SU-DHL-6 (cell line): ENCODE data around the gene GLYATL1.

ENCODE experiments used
- H2AFZ ChIP-seq: fragments of 200-600 bp; sonication (generic); 2 replicates; pipeline ENCODE4 v1.6.1; 2014; ENCODE audit warnings: low read depth, mild to moderate bottlenecking, moderate library complexity, mixed read lengths, antibody characterized with exemption, low read length; ENCODE audit not compliant: severe bottlenecking
- H3F3A ChIP-seq: fragments of 200-600 bp; shearing (Covaris generic); 2 replicates; pipeline ENCODE4 v1.6.0; 2016; ENCODE audit warnings: antibody characterized with exemption, mild to moderate bottlenecking; ENCODE audit not compliant: insufficient read depth
- H3K27ac ChIP-seq: fragments of 200-600 bp; sonication (generic); 2 replicates; pipeline ENCODE4 v1.5.1; 2016; ENCODE audit warnings: low read depth, mild to moderate bottlenecking, low read length, moderate library complexity, mixed read lengths
- H3K27me3 ChIP-seq: fragments of 200-600 bp; sonication (generic), shearing (Covaris generic); 2 replicates; pipeline ENCODE4 v1.6.0; 2014; ENCODE audit warnings: mild to moderate bottlenecking, low read length
- H3K36me3 ChIP-seq: fragments of 200-600 bp; sonication (generic); 2 replicates; pipeline ENCODE4 v1.6.1; 2014; ENCODE audit warnings: mild to moderate bottlenecking, low read length, mixed read lengths
- H3K4me2 ChIP-seq: fragments of 300-600, 200-600 bp; shearing (Covaris generic), sonication (generic); 2 replicates; pipeline ENCODE4 v1.6.0; 2014; ENCODE audit warnings: low read length, low read depth, mild to moderate bottlenecking; ENCODE audit not compliant: poor library complexity, severe bottlenecking
- H3K4me3 ChIP-seq: fragments of 200-600 bp; sonication (generic); 2 replicates; pipeline ENCODE4 v1.5.1; 2014; ENCODE audit warnings: antibody characterized with exemption, low read length, mild to moderate bottlenecking, mixed read lengths; ENCODE audit not compliant: insufficient read depth, poor library complexity, severe bottlenecking
- H3K79me2 ChIP-seq: fragments of 200-600 bp; sonication (generic); 2 replicates; pipeline ENCODE4 v1.6.1; 2014; ENCODE audit warnings: mild to moderate bottlenecking, low read length, moderate library complexity; ENCODE audit not compliant: insufficient read depth
- H3K9ac ChIP-seq: fragments of 200-600 bp; sonication (generic); 2 replicates; pipeline ENCODE4 v1.7.0; 2014; ENCODE audit warnings: mild to moderate bottlenecking, low read length
- H3K9me2 ChIP-seq: fragments of 200-600 bp; sonication (generic); replicated peaks from 2 replicates; pipeline ENCODE4 v1.6.1; 2014; ENCODE audit warnings: low read length; ENCODE audit not compliant: insufficient read depth
- H3K9me3 ChIP-seq: fragments of 200-600 bp; sonication (generic); 2 replicates; pipeline ENCODE4 v1.6.1; 2014; ENCODE audit warnings: low read length, mixed read lengths; ENCODE audit not compliant: insufficient read depth
- H4K20me1 ChIP-seq: fragments of 200-600 bp; sonication (generic); 2 replicates; pipeline ENCODE4 v1.6.1; 2014; ENCODE audit warnings: low read depth, mild to moderate bottlenecking, antibody characterized with exemption, low read length, moderate library complexity, mixed read lengths
- EZH2phosphoT487 ChIP-seq: fragments of 200-600 bp; sonication (generic), shearing (Covaris generic); conservative IDR thresholded peaks from 2 replicates; pipeline ENCODE4 v1.6.1; 2018; ENCODE audit warnings: mild to moderate bottlenecking, antibody characterized with exemption, low read length, moderate library complexity, mixed read lengths
- TF ChIP-seq, protein P1 (sequence below): fragments of 200-600 bp; sonication (generic); IDR thresholded peaks from one replicate; pipeline ENCODE4 v1.5.1; 2017; ENCODE audit warnings: antibody characterized with exemption, mild to moderate bottlenecking, low read length, moderate library complexity; ENCODE audit not compliant: insufficient read depth, poor library complexity, severe bottlenecking

The GLYATL1 gene

DNA sequence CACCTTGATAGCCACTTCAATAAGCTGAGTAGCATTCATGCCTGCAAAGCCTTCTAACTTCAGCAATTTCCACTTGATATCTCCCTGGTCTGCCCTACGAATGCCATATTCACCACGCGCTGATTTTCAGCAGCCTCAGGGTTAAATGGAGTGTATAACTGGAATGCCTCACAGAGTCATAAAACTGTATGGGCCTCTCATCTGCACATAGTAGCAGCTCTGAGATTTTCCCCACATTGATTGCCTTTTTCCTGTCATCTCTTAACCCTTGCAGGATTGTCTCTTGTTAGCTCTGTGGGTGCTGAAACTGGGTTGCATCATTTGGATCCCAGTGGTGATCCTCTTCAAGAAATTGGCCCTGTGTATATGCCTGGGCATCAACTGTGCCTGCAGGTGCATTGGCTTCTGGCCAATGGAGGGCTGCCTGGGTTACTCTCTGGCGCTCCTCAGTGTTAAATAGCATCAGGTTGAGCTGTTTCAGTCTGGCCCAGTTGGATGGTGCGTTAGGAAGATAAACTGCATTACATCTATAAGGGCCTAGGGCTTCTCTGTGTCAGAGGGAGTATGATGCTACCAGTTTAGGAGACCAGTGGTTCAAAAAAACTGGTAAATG lies 17.4 kb upstream of the GLYATL1 start:
- no peaks in the 10 kb centered on the region for H3K79me2 ChIP-seq
- H3K4me2 ChIP-seq, result no peak overlapping the region
- H3K27me3 ChIP-seq, result no peaks in the 10 kb centered on the region
- no peak overlapping the region for H3K4me3 ChIP-seq
- H3K9me2 ChIP-seq, result no peaks in the 10 kb centered on the region
- TF ChIP-seq EZH2phosphoT487, result no peak
- TF ChIP-seq, protein P1, sequence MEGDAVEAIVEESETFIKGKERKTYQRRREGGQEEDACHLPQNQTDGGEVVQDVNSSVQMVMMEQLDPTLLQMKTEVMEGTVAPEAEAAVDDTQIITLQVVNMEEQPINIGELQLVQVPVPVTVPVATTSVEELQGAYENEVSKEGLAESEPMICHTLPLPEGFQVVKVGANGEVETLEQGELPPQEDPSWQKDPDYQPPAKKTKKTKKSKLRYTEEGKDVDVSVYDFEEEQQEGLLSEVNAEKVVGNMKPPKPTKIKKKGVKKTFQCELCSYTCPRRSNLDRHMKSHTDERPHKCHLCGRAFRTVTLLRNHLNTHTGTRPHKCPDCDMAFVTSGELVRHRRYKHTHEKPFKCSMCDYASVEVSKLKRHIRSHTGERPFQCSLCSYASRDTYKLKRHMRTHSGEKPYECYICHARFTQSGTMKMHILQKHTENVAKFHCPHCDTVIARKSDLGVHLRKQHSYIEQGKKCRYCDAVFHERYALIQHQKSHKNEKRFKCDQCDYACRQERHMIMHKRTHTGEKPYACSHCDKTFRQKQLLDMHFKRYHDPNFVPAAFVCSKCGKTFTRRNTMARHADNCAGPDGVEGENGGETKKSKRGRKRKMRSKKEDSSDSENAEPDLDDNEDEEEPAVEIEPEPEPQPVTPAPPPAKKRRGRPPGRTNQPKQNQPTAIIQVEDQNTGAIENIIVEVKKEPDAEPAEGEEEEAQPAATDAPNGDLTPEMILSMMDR, result no peak
- H2AFZ ChIP-seq, result no peak overlapping the region
- peaks cover 13% of the 10 kb centered on the region; the same call in 1 of the 2 replicates for H3K9me3 ChIP-seq
- H3K27ac ChIP-seq, result no peak overlapping the region
- H3K36me3 ChIP-seq, result no peaks in the 10 kb centered on the region
- no peaks in the 10 kb centered on the region for H3F3A ChIP-seq
- H4K20me1 ChIP-seq, result no peaks in the 10 kb centered on the region
- H3K9ac ChIP-seq, result no peak overlapping the region

DNA sequence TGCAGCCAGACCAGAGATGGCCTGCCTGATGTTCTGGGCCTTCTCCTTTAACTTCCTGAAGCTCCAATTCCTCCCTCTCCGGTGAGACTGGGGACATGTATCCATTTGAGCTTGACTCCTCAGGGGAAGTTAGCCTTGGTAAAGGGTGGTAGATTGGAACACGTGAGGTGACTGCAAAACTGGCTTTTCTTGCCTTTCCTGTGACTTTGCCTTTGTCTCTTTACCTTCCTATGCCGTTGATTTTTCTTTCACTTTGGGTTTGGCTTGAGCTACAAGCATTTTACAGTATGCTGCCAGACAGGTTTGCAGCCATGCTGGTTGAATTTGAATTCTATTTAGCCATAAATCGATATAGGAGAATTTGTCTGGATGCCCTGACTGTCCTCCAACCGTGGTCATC lies 16.8 kb upstream of the GLYATL1 start:
- H3K4me2 ChIP-seq, result no peak overlapping the region

DNA sequence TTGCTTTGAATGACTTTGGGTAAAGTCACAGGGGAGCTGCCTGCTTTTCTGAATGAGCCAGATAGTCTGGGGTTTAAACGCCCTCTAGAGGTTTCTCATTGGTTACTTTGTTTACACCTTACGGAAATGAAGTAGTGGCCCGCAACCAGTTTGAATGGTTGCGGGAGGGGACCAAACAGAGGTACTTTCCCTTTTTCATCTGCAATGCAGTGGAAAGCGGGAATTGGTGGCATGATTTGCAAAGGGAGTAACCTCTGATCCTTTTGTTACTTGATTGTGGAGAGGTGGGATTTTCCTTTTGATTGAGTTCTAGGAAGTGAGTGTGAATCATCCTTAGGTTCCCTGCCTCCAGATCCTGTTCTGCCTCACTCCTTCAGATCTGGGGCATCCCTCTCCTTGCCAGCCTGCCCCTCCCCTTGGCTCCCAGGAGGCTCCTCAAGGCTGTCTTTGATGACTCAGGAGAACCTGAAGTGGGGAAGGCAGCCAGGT lies 15.9 kb upstream of the GLYATL1 start:
- no peak overlapping the region for H3K9ac ChIP-seq
- TF ChIP-seq EZH2phosphoT487, result no peak
- TF ChIP-seq, protein P1, result no peak
- no peaks in the 10 kb centered on the region for H3K79me2 ChIP-seq
- 0 out of 2 replicates have a peak, but pooled peaks cover 1% of the 10 kb centered on the region for H3K9me3 ChIP-seq
- H3F3A ChIP-seq, result no peaks in the 10 kb centered on the region
- no peak overlapping the region for H3K27ac ChIP-seq
- H3K27me3 ChIP-seq, result no peaks in the 10 kb centered on the region
- H4K20me1 ChIP-seq, result no peaks in the 10 kb centered on the region
- H3K36me3 ChIP-seq, result no peaks in the 10 kb centered on the region
- no peaks in the 10 kb centered on the region for H3K9me2 ChIP-seq
- no peak overlapping the region for H3K4me3 ChIP-seq
- H3K4me2 ChIP-seq, result peak overlapping the region; percentile 19
- peak overlapping the region; percentile 78 for H2AFZ ChIP-seq

More for the DNA sequence above, 16.8 kb upstream of the GLYATL1 start:
- peaks cover 7% of the 10 kb centered on the region; the same call in 1 of the 2 replicates for H3K9me3 ChIP-seq
- no peaks in the 10 kb centered on the region for H3K79me2 ChIP-seq
- no peak overlapping the region for H3K9ac ChIP-seq
- H3K27ac ChIP-seq, result no peak overlapping the region
- H4K20me1 ChIP-seq, result no peaks in the 10 kb centered on the region
- H3K36me3 ChIP-seq, result no peaks in the 10 kb centered on the region
- H2AFZ ChIP-seq, result no peak overlapping the region
- H3K4me3 ChIP-seq, result no peak overlapping the region
- no peaks in the 10 kb centered on the region for H3K9me2 ChIP-seq
- H3F3A ChIP-seq, result no peaks in the 10 kb centered on the region
- H3K27me3 ChIP-seq, result no peaks in the 10 kb centered on the region
- no peak for TF ChIP-seq EZH2phosphoT487
- TF ChIP-seq, protein P1, result no peak
